Neutrophil (primary cell): ENCODE measurements around the gene FGF14.

Experiments
- H3K27ac ChIP-seq: fragments of 200-600 bp; sonication (generic); 2 replicates; pipeline ENCODE4 v1.5.1; 2016; ENCODE audit warnings: mild to moderate bottlenecking, moderate library complexity
- H3K27me3 ChIP-seq: fragments of 200-600 bp; sonication (generic); 2 replicates; pipeline ENCODE4 v1.6.0; 2016; ENCODE audit warnings: mild to moderate bottlenecking
- H3K36me3 ChIP-seq: fragments of 200-600 bp; sonication (generic); 2 replicates; pipeline ENCODE4 v1.5.1; 2017
- H3K4me1 ChIP-seq, 2 experiments: fragments of 200-600 bp in 1 of 2; sonication (generic) in 1 of 2; 1 replicate in 1 of 2; 2 replicates in 1 of 2; pipeline versions ENCODE4 v1.5.1 to v1.6.1; 2013 to 2016; ENCODE audit warnings: low read depth in 1 of 2, low read length in 1 of 2, mild to moderate bottlenecking in 1 of 2, moderate library complexity in 1 of 2; ENCODE audit not compliant: control insufficient read depth in 1 of 2, insufficient read depth in 1 of 2
- H3K4me3 ChIP-seq, 2 experiments: fragments of 200-600 bp in 1 of 2; sonication (generic) in 1 of 2; 1 replicate in 1 of 2; 2 replicates in 1 of 2; pipeline ENCODE4 v1.5.1; 2013 to 2016; ENCODE audit warnings: low read depth in 1 of 2, low read length in 1 of 2, mild to moderate bottlenecking in 1 of 2, moderate library complexity in 1 of 2
- H3K9me3 ChIP-seq: fragments of 200-600 bp; sonication (generic); 2 replicates; pipeline ENCODE4 v1.5.1; 2016
- TF ChIP-seq, protein P1 (sequence below): fragments of 200-600 bp; sonication (generic); IDR thresholded peaks from 2 replicates; pipeline ENCODE4 v1.5.1; 2016; ENCODE audit warnings: antibody characterized with exemption

The FGF14 gene

DNA sequence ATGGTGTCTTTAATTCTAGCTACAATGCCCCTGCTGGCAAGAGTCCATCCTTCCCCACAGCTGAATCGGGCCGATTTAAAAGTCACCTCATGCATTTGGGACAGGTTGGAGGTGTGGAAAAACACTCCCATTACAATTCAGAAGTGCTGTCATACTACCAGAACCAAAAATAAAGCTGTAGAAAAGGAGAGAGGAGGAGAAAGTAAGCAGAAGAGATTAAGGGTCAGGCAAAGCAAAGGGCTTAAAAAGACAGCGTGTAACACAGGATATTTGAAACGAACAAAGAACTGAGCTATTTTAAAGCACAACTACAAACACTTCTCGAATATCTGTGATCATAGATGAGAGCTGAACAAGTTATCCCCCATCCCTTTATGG, 90.4 kb downstream of the FGF14 start:
- no peaks in the 10 kb centered on the region for H3K27me3 ChIP-seq
- no peak overlapping the region for H3K27ac ChIP-seq
- no peaks in the 10 kb centered on the region for H3K36me3 ChIP-seq
- TF ChIP-seq, protein P1, sequence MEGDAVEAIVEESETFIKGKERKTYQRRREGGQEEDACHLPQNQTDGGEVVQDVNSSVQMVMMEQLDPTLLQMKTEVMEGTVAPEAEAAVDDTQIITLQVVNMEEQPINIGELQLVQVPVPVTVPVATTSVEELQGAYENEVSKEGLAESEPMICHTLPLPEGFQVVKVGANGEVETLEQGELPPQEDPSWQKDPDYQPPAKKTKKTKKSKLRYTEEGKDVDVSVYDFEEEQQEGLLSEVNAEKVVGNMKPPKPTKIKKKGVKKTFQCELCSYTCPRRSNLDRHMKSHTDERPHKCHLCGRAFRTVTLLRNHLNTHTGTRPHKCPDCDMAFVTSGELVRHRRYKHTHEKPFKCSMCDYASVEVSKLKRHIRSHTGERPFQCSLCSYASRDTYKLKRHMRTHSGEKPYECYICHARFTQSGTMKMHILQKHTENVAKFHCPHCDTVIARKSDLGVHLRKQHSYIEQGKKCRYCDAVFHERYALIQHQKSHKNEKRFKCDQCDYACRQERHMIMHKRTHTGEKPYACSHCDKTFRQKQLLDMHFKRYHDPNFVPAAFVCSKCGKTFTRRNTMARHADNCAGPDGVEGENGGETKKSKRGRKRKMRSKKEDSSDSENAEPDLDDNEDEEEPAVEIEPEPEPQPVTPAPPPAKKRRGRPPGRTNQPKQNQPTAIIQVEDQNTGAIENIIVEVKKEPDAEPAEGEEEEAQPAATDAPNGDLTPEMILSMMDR = no peak
- no peaks in the 10 kb centered on the region for H3K9me3 ChIP-seq
- no peaks in the 10 kb centered on the region for H3K4me1 ChIP-seq
- no peak overlapping the region for H3K4me3 ChIP-seq

DNA sequence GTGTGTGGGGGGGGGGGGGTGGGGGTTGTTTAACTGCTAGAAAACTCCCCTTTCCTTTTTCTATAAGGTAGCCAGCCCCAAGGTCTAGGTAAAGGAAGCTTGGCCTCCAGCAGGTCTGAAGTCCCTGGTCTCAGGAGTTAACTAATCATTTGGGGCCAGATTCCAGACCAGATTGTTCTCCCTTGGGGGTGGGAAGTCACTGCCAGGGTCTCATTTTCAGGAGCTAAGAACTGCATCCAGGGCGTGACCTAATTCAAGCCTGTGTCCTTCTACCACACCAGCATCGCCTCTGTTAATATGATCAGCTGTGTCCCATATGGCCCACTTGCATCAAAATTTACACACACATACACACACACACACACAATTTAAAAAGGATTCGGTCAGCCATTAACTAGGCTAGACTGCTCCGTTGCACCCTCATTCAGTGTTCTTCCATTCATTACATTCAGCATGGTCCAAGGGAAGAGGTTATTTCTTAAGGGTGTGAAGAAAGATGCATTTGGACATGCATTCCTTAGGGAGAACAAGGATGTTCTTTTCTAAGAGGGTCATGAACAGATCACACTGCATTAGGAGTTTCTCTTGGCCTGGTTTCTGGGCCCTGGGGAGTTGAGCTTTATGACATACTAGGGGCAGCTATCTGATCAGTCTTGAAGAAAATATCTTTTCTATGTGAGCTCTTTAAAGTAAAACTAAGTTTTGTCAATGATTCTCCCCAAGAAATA, 91.0 kb downstream of the FGF14 start:
- no peaks in the 10 kb centered on the region for H3K27me3 ChIP-seq
- no peak overlapping the region for H3K27ac ChIP-seq
- H3K36me3 ChIP-seq = no peaks in the 10 kb centered on the region
- TF ChIP-seq, protein P1 = no peak
- H3K9me3 ChIP-seq = no peaks in the 10 kb centered on the region
- no peak overlapping the region for H3K4me3 ChIP-seq
- H3K4me1 ChIP-seq = no peaks in the 10 kb centered on the region

DNA sequence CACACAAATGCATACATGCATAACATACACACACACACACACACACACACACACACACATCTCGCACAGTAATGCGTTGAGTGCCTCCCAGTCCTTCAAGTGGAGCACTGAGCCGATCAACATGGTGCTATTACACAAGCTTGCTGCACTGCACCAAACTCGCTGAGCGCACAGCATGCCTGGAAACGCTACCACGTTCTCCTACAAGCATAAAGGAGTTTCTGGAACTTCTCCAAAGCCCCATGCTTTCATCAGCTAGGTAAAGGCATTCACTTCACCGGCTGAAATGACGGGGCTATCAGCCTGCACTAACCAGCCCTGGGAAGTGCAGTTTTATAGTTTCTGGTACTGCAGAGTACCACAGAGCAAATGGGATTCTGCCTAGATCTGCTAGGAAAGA, 92.7 kb downstream of the FGF14 start:
- Histone ChIP-seq H3K4me3 (no peak overlapping the region), H3K27me3 (no peaks in the 10 kb centered on the region), H3K36me3 (no peaks in the 10 kb centered on the region), H3K4me1 (no peaks in the 10 kb centered on the region), H3K27ac (no peak overlapping the region), H3K9me3 (no peaks in the 10 kb centered on the region)
- TF ChIP-seq, protein P1 = no peak

DNA sequence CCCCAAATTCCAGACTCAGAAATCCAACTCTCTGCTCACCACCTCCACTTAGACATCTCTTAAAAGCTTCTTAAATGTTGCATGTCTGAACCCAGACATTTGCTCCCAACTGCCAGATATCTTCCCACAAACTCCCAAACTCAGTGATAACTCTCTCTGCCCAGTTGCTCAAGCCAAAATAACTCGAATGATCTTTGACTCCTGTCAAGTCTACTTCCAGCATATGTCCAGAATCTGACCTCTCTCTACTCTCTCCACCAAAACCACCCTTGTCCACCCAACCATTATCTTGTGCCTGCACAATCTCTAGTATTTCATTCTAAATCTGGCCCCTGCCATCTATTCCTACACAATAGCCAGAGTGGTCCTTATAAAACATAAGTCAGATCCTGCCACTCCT, 99.3 kb downstream of the FGF14 start:
- Histone ChIP-seq H3K27me3 (no peaks in the 10 kb centered on the region), H3K36me3 (no peaks in the 10 kb centered on the region), H3K27ac (no peak overlapping the region), H3K9me3 (no peaks in the 10 kb centered on the region), H3K4me3 (no peak overlapping the region), H3K4me1 (no peaks in the 10 kb centered on the region)
- TF ChIP-seq, protein P1 = no peak

DNA sequence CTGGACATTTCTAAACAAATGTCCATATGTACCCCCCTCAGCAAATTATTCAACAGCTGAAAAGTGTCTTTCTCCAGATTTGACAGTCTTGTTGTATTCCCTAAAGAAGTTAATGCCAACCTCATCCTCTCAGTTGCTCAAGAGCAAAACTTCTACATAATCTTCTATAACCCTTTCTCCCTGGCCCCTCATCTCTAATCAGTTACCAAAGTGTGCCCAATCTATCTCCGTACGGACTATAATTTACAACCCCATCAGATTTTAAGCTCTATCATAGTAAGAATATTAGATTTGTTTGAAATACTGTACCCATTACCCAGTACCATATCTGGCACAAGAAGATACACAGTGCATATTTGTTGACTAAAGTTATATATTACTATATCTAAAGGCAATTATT, 101.5 kb downstream of the FGF14 start:
- no peaks in the 10 kb centered on the region for H3K36me3 ChIP-seq
- H3K4me3 ChIP-seq = no peak overlapping the region
- H3K27me3 ChIP-seq = no peaks in the 10 kb centered on the region
- no peaks in the 10 kb centered on the region for H3K4me1 ChIP-seq
- TF ChIP-seq, protein P1 = no peak
- no peaks in the 10 kb centered on the region for H3K9me3 ChIP-seq
- no peak overlapping the region for H3K27ac ChIP-seq
